Measurements from ENCODE around the gene PNPLA6. TPM values are rescaled to one million over a fixed set of nuclear protein-coding genes. Genes with fewer than 3 reads are reported as not detected.

The PNPLA6 gene
- total and polyA plus RNA-seq, 2 experiments from 2014 or later, result 66.6 to 135 TPM

- no peak for TF ChIP-seq ZNF462 (CRISPR knock-in tag; IDR thresholded peaks at IDR 0.05)
- no peak for TF ChIP-seq POLR2AphosphoS5 (IDR thresholded peaks at IDR 0.05; ENCODE audit: low read depth)
- no peak for TF ChIP-seq JUNB (IDR thresholded peaks at IDR 0.05; ENCODE audit: unreplicated experiment)
- TF ChIP-seq ZNF114 (CRISPR knock-in tag; IDR thresholded peaks at IDR 0.05), result no peak
- TF ChIP-seq ETS1 (IDR thresholded peaks at IDR 0.05), result no peak
- no peak for TF ChIP-seq CREB1 (CRISPR knock-in tag; IDR thresholded peaks at IDR 0.05; ENCODE audit: low read depth)
Observed at GRCh38 chr19:7556696-7557315, 21.3 kb downstream of the PNPLA6 start (continued).

- Histone ChIP-seq H3K27me3 (ENCODE audit: insufficient read depth) (no peaks in the 10 kb centered on the region), H3K4me3 (no peak overlapping the region), H4K20me1 (replicated peaks; ENCODE audit: insufficient read depth) (no peaks in the 10 kb centered on the region; the same call in 1 of the 2 replicates), H3F3A (replicated peaks; ENCODE audit: low read depth) (no peaks in the 10 kb centered on the region), H2AFZ (no peak overlapping the region), H3K79me2 (replicated peaks; ENCODE audit: insufficient read depth) (no peaks in the 10 kb centered on the region), H3K4me2 (no peak overlapping the region), H3K27ac (ENCODE audit: low read depth) (no peak overlapping the region), H3K36me3 (ENCODE audit: insufficient read depth) (peaks cover 8% of the 10 kb centered on the region; the same call in 1 of the 2 replicates), H3K9me2 (ENCODE audit: insufficient read depth) (no peaks in the 10 kb centered on the region), H3K4me1 (ENCODE audit: insufficient read depth) (no peaks in the 10 kb centered on the region)
- Mint-ChIP-seq H3K27ac (no peak overlapping the region), H3K27me3 (ENCODE audit: insufficient read depth, low read depth, poor library complexity) (peaks cover 7% of the 10 kb centered on the region), H3K4me3 (no peak overlapping the region), H3K4me1 (no peaks in the 10 kb centered on the region), H3K9me3 (no peaks in the 10 kb centered on the region; the same call in 1 of the 3 replicates), H3K36me3 (ENCODE audit: low read depth) (peaks cover 37% of the 10 kb centered on the region)
- no peak for TF ChIP-seq POLR2AphosphoS5 (IDR thresholded peaks at IDR 0.05; ENCODE audit: low read depth)
- no peak for TF ChIP-seq EZH2 (IDR thresholded peaks at IDR 0.05; ENCODE audit: low read depth, unreplicated experiment)
- TF ChIP-seq STAT1 (IDR thresholded peaks at IDR 0.05; ENCODE audit: unreplicated experiment), result no peak
- no peak for TF ChIP-seq ZNF114 (CRISPR knock-in tag; IDR thresholded peaks at IDR 0.05)
- no peak for TF ChIP-seq NANOG (IDR thresholded peaks at IDR 0.05; ENCODE audit: borderline replicate concordance)
- no peak for TF ChIP-seq EZH2phosphoT487 (IDR thresholded peaks at IDR 0.05; ENCODE audit: unreplicated experiment)
- TF ChIP-seq CREB1 (CRISPR knock-in tag; IDR thresholded peaks at IDR 0.05; ENCODE audit: low read depth), result no peak
- DNase-seq (ENCODE audit: low spot score) (no peak), ATAC-seq (no peak)
Observed at GRCh38 chr19:7558667-7559066, 23.1 kb downstream of the PNPLA6 start.
